HG02588 (cell line): Measurements from ENCODE around the gene PBX3.

Experiments used
- ATAC-seq: cut with Tn5 transposase; IDR thresholded peaks from one replicate; pipeline ENCODE4 v1.9.1; 2021; ENCODE audit warnings: mild to moderate bottlenecking, moderate library complexity; ENCODE audit not compliant: unreplicated experiment

Gene PBX3

DNA sequence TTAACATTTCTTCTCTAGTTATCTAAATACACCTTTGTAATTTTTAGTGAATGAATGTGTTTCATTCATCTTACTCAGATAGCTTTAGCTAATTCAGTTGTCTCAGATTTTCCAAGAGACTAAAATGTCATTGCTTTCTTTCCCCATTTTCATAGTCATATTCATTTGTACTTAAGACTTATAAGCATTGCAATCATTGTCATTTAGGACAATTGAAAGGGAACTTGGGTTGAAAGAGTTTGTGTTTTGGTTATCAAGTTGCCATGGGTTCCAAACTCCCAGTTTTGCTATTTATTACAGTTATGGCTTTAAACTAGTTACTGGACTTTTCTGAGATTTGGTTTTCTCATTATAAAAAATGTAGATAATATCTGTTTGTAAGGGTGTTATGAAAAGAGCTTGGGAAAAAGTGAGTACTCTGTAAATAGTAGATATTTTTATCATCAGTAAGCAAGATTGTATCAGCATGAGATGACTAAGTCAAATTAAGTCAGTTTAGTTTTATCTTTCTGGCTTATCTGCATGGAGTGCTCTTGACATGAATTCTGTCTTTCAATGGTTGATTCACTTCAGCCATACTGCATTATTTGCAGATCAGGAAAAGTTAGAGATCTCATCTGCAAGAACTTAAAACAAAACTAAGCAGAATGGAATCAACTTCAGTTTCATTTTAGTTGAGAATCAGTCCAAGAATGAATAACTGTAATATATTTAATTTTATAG lies 107.5 kb downstream of the PBX3 start:
- no peak for ATAC-seq

DNA sequence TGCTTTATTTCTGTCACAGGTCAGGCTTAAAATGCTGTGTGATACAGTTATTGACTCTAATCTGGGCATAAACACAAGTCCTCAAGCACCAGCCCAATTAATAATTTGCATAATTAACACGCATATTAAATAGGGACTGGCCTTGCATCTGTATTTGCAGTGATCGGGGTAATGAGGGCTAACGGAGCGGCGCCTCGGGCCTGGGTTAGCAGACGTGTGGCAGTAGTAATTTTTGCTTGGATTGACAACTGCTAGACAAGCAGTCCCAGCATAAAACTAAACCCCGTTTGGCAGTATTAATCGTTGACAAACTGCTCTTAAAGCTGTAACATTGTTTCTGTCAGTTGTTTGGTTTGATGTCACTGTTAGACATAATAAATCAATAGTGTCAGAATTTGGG lies 109.2 kb downstream of the PBX3 start:
- ATAC-seq: no peak

DNA sequence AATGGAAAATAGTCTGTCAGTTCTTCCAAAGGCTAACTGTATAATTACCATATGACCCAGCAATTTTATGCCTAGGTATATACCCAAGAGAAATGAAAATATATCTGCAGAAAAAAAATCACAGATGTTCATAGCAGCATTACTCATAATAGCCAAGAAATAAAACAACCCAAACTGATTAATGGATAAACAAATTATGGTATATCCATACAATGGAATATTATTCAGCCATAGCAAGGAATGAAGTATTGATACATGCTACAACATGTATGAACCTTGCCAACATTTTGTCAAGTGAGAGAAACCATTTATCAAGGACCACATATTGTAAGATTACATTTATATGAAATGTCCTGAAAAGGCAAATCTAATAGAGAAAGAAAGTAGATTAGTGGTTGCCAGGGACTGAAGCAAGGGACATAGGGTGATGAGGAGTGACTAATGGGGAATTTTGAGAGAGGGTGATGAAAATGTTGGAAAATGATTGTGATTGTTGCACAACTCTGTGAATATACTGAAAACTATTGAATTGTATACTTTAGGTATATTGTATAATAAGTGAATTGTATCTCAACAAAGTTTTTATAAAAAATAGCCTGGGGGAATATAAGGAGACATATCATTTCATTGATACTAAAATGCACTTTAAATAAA lies 114.4 kb downstream of the PBX3 start:
- ATAC-seq: no peak

DNA sequence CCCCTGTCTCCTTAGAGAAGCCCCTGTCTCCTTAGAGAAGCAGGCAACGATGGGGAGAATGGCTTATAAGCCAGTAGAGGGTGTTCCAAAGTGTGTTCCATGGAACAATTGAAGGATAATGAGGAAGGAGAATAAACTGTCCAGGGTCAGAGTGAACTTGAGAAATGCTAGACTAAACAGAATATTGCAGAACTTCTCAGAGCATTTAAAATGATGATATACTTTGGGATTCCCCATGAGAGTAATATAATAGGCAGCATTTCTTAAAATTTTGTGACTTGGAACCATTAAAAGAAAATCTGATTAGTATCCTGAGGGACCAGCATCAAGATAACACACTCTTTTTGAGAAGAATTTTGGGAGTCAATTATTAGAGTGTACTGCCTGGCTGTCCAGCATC lies 116.8 kb downstream of the PBX3 start:
- no peak for ATAC-seq

DNA sequence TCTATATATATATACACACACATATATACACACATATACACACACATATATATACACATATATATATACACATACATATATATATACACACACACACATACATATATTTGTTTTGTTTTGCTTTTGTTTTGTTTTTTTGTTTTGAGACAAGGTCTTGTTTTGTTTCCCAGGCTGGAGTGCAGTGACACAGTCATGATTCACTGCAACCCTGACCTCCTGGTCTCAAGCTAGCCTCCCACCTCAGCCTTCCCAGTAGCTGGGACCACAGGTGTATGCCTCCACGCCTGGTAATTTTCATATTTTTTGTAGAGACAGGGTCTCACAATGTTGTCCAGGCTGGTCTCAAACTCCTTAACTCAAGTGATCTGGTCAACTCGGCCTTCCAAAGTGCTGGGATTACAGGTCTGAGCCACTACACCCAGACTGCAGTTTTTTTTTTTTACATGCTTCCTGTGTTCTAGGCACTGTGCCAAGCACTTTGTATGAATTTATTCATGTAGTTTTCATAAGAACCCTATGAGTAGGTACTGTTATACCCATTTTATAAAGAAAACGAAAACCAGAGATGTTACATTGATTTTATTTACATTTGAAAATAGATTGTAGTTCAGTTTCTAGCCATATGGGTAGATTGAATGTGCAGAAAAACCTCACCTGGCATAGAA lies 120.7 kb downstream of the PBX3 start:
- no peak for ATAC-seq

DNA sequence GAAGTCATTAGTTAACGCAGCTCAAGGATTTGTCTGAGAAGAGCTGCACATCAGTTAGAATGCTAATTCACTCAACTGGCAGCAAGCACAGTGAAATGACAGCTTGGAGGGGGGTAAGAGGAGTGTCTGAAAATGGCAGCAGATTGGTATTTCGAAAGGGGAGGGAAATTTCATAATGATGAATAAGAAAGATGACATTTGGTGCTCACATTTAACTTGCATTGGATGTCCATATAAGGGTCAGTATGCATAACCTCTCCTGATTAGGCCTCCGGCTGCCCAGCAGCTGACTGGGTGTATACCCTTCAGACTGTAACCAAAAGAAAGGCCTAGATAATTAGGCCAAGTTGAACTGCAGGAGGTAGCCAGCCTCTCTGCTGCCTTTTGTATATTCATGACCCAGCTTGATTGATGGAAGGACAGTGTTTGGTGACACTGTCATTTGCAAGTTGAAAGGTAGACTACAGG lies 131.0 kb downstream of the PBX3 start:
- ATAC-seq: no peak

DNA sequence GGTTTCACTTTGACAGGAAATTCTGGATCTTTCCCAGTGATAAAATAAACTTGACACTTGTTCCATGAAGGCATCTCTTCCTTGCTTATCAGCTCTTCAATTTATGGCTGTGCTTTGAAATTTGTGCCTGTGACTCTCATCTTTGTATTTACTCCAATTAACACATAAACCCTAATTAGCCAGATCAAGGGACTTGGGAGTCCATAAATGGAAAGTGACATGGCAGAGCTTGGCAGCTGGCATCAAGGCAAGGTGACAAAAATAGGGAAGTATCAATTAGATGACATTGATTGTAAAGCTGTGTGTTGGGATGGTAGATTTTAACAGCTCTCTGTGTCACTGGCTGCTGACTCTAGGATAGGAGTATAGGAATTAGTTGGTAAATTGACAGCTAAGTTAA lies 133.9 kb downstream of the PBX3 start:
- no peak for ATAC-seq

DNA sequence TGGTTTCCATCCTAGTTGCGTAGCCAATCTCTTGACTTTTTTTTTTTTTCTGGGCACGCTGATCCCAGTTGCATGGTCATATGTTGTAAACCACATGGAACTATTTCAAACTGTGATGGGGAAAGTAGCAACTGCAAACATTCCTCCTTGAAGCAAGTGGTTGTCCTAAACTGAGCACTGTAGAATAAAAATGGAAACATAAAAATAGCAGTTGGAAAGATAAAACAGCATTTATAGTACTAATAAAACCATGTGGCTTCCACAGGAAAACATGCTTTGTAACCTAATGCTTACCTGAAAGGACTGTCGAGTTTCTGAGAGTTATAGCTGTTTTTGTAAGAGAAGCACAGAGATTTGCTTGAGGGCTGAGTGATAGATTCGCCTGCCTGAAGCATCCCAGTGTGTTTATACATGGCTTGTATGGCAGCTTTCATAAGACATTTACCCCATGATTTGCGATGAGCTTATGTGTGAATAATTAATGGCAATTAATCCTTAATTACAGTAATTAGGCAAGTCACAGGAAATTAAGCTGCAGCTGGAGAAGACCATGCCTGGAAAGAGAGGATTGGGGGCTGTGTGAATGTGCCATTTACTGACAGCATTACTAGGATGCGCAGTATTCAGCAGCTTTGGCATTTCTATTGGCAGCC lies 136.5 kb downstream of the PBX3 start:
- ATAC-seq: no peak

DNA sequence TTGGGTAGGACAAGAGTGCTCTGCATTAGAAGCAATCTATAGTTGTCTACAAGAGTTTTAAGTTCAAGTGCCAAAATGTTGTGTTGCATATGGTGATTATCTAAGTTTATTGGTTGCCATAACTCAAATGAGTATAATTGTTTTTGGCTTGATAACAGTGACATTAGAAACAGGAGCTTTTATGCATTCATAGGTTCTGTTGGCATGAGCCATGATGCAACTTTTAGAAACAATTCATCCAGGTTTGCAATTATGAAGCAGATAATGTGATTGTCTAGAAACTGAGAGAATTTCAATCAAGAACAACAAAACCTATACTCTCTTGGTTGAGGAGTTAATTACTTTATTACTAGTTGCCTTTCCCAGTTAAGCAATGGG lies 137.0 kb downstream of the PBX3 start:
- ATAC-seq: no peak

DNA sequence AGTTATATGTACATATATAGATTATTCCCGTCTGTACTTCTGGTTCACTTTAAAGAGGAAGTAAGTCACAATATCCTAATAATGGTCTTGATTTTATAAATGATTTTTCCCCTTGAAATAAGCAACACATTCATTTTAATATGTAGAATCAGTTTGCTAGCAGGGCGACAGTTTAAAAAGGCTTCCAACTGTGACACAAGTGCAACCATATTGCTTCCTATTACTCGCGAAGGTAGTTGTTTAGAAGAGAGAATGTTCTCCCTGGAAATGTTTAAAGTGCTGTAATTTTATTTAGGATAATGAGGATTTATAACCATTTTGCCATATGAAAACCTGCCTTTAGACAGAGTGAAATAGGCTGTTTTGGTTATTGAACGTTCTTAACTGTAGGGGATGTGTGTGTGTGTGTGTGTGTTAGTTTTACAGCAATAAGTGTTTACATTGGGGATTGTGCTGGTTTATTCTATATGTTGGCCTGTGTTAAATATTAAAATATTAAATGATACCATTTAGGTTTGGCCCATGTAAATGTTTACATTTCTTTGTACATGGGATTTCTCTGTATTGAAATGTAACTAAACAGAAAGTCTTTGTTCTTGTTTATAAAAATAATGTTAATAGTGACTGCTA lies 138.3 kb downstream of the PBX3 start:
- no peak for ATAC-seq

DNA sequence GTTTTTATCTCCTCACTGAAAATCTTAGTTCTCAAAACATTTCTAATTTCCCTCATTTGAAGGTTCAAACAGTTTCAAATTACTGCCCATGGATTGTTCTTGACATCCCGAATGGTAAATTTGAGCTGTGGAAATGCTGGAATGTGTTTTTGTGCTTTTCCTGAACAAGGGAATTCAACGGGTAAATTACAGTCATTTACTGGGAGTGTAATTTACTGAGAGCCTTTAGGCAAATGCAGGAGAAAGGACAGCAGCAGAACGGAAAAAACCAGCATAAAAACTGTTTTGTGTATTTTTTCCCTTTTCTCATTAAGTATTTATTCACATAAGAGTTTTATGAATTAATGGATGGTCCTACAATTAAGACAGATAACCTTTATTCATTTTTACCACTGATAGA lies 139.2 kb downstream of the PBX3 start:
- ATAC-seq: no peak

DNA sequence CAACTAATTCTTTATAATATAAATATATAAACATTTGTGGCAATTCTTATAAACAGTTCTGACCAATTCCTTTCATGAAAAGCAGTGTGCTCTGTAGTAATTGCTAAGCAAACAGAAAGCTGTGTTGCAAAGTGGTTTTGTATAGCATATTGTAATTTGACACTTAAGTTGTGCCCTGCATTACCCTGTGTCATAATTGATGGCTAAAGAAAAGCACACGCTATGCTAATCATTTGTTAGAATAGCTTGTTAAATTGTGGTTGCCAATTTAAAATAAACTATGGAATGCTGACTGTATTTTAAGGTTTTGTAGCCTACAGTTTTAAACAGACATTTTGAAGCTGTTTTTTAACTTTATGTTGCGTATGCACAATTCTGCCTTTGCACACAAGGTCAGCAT lies 140.0 kb downstream of the PBX3 start:
- no peak for ATAC-seq

DNA sequence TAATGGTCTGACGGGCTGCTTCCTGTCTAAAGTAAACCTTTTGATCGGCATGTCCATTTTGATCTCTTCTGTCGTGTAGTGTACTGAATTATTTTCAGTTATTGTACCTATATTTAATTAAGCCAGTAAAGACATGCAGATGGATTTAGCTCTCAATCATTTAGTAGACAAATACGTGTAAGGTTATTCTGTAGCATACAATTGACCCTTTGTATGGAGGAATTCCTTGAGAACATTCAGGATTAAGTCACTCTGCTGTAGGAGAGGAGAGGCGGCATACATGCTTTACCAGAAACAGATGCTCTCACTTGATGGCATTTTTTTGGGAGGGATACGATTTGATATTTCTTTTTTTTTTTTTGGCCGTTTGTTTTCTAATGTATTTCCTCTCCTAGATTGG lies 141.0 kb downstream of the PBX3 start:
- ATAC-seq: no peak

DNA sequence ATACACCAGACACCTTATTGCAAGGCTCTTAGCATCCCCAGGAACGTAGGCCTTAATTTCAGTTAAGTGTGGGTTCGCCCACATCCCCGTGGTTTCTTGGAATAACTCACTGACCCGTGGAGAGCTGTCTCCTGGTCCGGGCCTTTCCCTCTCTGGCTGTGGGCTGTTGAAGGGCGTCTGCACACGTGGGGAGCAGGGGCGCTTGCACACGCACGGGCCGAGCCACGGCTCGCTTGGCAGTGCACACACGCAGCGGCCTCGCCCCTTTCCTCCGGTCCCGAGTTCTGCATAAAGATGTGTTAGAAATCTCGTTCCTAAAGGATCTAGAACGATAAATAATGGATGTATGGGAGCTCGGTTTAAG lies 141.9 kb downstream of the PBX3 start:
- peak; percentile 44 for ATAC-seq

DNA sequence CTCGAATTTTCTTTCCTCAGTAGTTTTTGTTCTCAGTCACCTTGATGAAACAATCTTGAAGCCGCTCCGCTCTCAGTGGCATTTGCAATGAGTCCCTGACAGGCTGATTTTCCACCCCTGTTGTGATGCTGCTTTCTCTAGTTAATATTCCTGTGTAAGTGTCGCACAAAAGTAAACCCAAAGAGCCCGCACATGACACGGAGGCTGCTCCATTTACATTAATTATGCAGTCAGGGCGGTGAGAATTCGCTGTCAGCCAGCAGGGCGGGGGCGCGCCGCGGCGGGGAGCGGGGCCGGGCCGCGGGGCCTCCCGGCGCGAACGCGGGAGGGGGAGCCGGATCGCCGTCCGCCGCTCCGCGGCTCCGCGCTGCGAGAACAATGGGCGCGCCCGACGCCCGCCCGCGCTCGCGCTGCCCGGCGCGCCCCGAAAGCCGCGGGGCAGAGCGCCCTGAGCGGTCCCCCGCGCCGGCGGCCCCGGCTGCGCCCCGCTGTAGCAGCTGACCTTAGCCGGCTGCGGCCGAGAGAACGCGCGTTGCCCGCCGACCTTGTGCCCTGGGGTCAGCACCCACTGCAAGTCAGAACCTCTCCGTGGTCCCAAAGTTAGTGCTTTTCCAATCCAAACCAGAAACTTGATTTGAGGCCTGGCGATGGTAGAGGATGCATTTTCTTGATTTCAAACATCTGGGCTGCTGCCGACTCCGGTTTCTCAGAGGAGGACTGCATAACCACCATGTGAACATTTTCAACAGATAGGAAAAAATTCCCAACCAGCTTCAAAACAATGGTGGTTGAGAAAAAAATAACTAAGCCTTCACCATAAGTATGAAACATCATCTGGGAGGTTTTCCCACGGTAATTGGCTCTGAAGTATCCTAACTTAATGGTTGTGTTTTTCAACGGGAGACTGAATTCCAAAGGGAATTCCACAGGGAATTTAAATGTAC lies 142.6 kb downstream of the PBX3 start:
- ATAC-seq: peak; percentile 53

DNA sequence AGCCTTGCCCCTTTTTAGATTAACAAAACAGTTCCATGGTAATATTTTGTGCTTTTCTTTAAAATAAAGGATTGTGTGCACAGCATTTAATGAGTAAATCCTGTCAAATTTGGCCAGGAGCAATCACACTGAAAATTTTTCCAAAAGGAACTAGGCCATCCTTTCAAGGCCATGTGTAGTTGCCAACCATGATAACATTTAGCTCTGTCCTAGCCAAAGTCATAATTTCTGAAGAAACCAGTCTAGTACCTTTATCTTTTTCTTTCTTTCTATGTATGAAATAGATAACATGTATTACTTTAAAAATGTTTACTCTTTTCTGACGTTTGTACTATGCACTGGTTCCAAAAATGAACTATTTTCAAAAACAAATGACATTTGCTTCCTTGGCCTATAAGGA lies 143.7 kb downstream of the PBX3 start:
- no peak for ATAC-seq

DNA sequence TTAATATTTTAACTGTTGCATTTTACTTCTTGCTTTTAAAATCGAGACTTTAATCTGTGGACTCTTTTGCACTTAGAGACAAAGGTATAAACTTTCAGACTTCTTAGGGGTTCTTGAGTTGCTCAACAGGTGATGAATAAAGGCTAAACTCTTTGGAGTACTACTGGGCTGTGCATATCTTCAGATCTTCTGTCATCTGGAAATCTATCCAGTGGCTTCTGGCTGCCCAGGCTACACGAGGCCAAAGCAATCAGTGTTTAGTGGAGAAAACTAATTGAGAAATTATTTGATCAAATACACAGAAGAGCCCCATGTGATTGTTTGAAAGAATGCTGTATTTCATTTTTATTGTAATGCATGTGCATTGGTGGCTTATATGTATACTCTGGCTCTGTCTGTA lies 146.1 kb downstream of the PBX3 start:
- no peak for ATAC-seq

DNA sequence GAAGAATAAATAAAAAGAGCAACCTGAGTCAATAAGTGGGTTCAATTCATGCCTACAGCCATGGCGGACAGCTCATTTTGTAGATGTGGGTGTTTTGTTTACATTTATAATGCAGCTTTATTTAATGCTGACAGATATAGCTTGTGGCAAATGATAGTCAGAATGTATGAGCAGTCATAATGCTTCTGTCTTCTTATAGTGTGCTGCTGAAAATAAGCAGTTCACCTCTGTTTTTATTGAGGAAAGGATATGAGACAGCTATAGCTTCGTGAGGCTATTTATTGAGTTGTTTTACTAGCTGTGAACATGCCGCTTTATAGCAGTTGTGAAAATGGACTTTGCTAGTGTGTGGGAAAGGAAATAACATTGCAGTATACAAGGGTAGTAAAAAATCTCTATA lies 147.4 kb downstream of the PBX3 start:
- no peak for ATAC-seq

DNA sequence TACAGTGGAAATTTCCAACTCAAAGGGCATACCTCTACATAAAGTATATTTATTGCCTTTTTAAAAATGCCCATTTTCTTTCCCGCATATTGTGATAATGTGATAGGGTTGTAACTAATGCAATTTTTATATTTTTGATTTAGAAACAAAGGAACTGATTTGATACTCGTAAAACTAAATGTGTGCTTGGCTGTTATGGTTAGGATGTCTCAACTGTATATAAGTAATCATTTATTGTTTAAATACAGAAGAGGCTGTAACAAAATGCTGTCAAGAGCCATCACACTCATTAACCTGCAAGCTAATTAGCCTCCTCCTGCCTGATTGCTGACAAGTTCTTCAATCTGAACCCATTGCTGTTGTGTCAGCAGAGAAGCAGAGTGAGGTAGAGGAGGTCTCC lies 149.2 kb downstream of the PBX3 start:
- no peak for ATAC-seq

DNA sequence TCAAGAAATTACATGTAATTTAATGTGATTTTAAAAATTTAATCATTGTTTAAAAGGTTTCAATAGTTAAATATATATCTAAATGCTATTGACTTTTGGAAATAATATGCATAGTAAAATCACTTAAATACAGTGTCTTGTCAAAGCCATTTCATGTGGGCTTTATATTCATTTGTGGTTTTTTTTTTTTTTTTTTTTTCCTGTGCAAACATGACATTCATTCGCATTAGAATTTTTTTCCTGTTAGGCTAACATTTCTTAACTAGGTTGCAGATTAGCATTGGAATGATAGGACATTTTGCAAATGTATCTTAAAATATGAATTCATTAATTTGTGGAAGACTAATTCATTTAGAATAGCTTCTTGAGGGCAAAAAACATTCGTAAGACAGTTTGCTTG lies 149.8 kb downstream of the PBX3 start:
- no peak for ATAC-seq
